Heart left ventricle (tissue), 16 donors: Measurements from ENCODE around the gene NPAS2. TPM values are rescaled to one million over a fixed set of nuclear protein-coding genes. Genes with fewer than 3 reads are reported as not detected.

Experiments used
- ATAC-seq, 4 donors: fragments of 200-7000 bp; cut with Tn5 transposase; one replicate each; pipeline ENCODE4 v1.9.1; 2020 to 2022; ENCODE audit warnings: moderate library complexity in 4 of 4, mild to moderate bottlenecking in 3 of 4, moderate number of reproducible peaks in 1 of 4
- DNase-seq, 5 donors: peaks; one replicate each; pipeline ENCODE4 v3.0.0-alpha.2; 2020
- H3K27ac ChIP-seq, 12 donors: fragments of 200-600 bp; sonication (generic) in 4 of 12; one replicate each; pipeline versions ENCODE4 v1.5.0 to v1.8.0; 2016 to 2022; ENCODE audit warnings: mild to moderate bottlenecking in 2 of 12
- H3K27me3 ChIP-seq, 9 donors: fragments of 200-600 bp; sonication (generic) in 2 of 9; one replicate each; pipeline versions ENCODE4 v1.5.1 to v1.8.0; 2016 to 2022; ENCODE audit warnings: mild to moderate bottlenecking in 3 of 9
- H3K36me3 ChIP-seq, 9 donors: fragments of 200-600 bp; sonication (generic) in 2 of 9; one replicate each; pipeline versions ENCODE4 v1.5.0 to v1.8.0; 2018 to 2022; ENCODE audit warnings: mild to moderate bottlenecking in 2 of 9
- H3K4me1 ChIP-seq, 12 donors: fragments of 200-600 bp; sonication (generic) in 4 of 12; one replicate each; pipeline versions ENCODE4 v1.5.0 to v1.8.0; 2016 to 2022; ENCODE audit warnings: mild to moderate bottlenecking in 3 of 12
- H3K4me3 ChIP-seq, 12 donors: fragments of 200-600 bp; sonication (generic) in 4 of 12; one replicate each; pipeline versions ENCODE4 v1.5.0 to v1.8.0; 2017 to 2022; ENCODE audit warnings: mild to moderate bottlenecking in 9 of 12, moderate library complexity in 4 of 12
- H3K9me3 ChIP-seq, 12 donors: fragments of 200-600 bp; sonication (generic) in 4 of 12; one replicate each; pipeline versions ENCODE4 v1.5.0 to v1.8.0; 2016 to 2022; ENCODE audit warnings: mild to moderate bottlenecking in 1 of 12
- POLR2A ChIP-seq, 2 donors: fragments of 450-650 bp; IDR thresholded peaks; one replicate each; pipeline ENCODE4 v1.6.1; 2017; ENCODE audit warnings: antibody characterized with exemption in 2 of 2, mild to moderate bottlenecking in 2 of 2, moderate library complexity in 2 of 2
- WGBS, 4 donors: extraction: QIAGEN DNeasy Blood & Tissue Kit in 2 of 4; methylation state at CpG; one replicate each; pipeline versions ENCODE4 v1.1.5 to v1.1.7; 2013 to 2018; 5-methylcytosine and 5-hydroxymethylcytosine counted together
- intact Hi-C, 10 donors: fragments of 100-400 bp; cut with DNase I; formaldehyde crosslinking; loops; one replicate each; pipeline versions ENCODE4 v1.11.1 to v1.14.2; 2022
- polyA plus RNA-seq, 2 donors: library from polyadenylated mRNA; stranded (reverse); fragments of 200-250 nt; gene quantifications; one replicate each; pipeline ENCODE4 v1.2.3, GENCODE V29; 2013
- total RNA-seq, 9 donors: library from RNA; depleted of rRNA in 2 of 9; stranded (reverse); fragments of >200 nt in 2 of 9; fragmentation: NEBNext Ultra II Directional in 3 of 9; extraction: Animal tissue kit (Norgen Biotek cat#: 25700) in 3 of 9; gene quantifications; one replicate each; pipeline versions ENCODE4 v1.1.0 to v1.2.4, GENCODE V29; 2016 to 2023
- TF ChIP-seq, protein P1 (sequence below), 12 donors: fragments of 200-600 bp; sonication (generic) in 4 of 12; IDR thresholded peaks; one replicate each; pipeline versions ENCODE4 v1.5.0 to v1.8.0; 2018 to 2022; ENCODE audit warnings: antibody characterized with exemption in 12 of 12, mild to moderate bottlenecking in 5 of 12
- donor health status: ischemic (EF 13 %, LVEDD 7.1; RV severe dilation, severe dysfunction).
- donor health status: healthy with polysubstance abuse.
- donor health status: DM: no; HTN: yes; CAD: no.
- donor health status: DM: no; HTN: no; CAD: no.
- donor health status: ischemic (EF 25% LVEDD 6.9; RV normal size, moderate dysfunction).
- donor health status: ischemic (EF 25% LVEDD 5.7; RV mildly dilated, moderate dysfunction).
- donor health status: healthy.
- donor health status: DM: yes; HTN: yes; CAD: no.
- donor health status: ischemic (EF 35%, LVEDD 5.7; RV mildly dilated, moderate dysfunction).
- donor health status: nonischemic (EF 11% LVEDD 7.7; RV severe dilation, severe dysfunction).
- donor health status: DM: yes; HTN: yes; CAD: no.
- donor health status: PGD.
- donor health status: ischemic (EF 29% LVEDD 5.4; RV normal size, mild dysfunction).
- donor health status: nonischemic (EF 23%, LVEDD 6.1; RV moderate dilation, normal function).

Gene NPAS2
- total and polyA plus RNA-seq, 11 donors: 28.2 to 144 (median 43.3) TPM

DNA sequence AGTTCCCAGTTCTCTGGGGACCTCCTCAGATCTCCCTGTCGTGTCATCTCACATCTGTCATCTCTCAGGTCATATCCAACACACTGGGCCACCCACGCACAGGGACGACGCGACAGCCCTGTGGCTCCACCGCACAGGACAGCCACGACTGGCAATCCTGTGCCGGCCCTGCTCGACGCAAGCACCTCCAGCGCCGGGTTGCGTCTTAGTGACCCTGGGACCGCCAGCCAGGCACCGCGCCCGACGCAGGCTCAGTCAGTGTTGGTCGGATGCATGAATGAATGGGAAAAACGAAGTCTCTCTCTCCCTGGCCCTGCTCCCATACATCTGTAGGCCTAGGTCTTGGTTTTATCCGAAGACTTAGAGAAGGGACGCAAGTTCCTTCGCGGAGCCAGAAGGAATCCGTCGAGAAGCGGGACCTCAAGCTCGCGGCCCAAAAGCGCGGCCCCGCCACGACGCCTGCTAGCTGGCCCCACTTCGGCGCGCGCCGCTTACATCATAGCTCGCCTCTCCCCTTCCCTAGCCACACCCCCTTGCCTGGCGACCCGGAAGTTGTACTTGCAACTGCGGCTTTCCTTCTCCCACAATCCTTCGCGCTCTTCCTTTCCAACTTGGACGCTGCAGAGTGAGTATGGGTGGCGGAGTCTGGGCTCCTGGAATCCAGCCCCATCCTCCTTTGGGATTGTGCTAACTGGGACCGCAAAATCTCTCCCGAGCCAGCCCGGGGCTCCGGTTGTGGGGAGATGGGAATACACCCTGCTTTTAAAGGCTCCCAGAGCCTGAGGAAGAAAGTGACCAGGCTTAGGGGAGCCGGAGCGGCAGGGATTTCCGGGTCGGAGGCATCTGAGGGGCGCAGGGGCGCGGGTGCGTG lies 182.0 kb downstream of the NPAS2 start, which contains the start of gene RPL31:
RPL31 (plus strand) TSS at position 599 of the 871 bp plus-strand sequence. CDS start 413 bp downstream, outside the sequence.
- ATAC-seq (peak; percentile 95 to 99 (median 96)), DNase-seq (peak; percentile 98 to 99 (median 98))
- peak within 1 kb of the TSS; percentile 65 to 94 (median 84) for H3K27ac ChIP-seq
- peaks cover 0 to 45% (median 35%) of the 10 kb centered on the region in 9 donors for H3K36me3 ChIP-seq
- WGBS, 4 donors: 3 to 5% (median 4%) methylated on average over 56 to 59 of the region's 59 CpGs
- intact Hi-C loops: no loop called here
- no peaks in the 10 kb centered on the region for H3K27me3 ChIP-seq
- TF ChIP-seq, protein P1, sequence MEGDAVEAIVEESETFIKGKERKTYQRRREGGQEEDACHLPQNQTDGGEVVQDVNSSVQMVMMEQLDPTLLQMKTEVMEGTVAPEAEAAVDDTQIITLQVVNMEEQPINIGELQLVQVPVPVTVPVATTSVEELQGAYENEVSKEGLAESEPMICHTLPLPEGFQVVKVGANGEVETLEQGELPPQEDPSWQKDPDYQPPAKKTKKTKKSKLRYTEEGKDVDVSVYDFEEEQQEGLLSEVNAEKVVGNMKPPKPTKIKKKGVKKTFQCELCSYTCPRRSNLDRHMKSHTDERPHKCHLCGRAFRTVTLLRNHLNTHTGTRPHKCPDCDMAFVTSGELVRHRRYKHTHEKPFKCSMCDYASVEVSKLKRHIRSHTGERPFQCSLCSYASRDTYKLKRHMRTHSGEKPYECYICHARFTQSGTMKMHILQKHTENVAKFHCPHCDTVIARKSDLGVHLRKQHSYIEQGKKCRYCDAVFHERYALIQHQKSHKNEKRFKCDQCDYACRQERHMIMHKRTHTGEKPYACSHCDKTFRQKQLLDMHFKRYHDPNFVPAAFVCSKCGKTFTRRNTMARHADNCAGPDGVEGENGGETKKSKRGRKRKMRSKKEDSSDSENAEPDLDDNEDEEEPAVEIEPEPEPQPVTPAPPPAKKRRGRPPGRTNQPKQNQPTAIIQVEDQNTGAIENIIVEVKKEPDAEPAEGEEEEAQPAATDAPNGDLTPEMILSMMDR (IDR thresholded peaks at IDR 0.05): peak in 1 of 12 donors; percentile 8
- peak in 1 of 2 donors; percentile 80 for TF ChIP-seq POLR2A (IDR thresholded peaks at IDR 0.05)
- H3K4me1 ChIP-seq: peaks cover 4 to 31% (median 17%) of the 10 kb centered on the region in 12 donors
- peak within 1 kb of the TSS; percentile 54 to 99 (median 78) for H3K4me3 ChIP-seq
- no peaks in the 10 kb centered on the region for H3K9me3 ChIP-seq

GRCh38 chr2:101002562-101003277 lies 182.8 kb downstream of the NPAS2 start:
- Histone ChIP-seq H3K4me1 (peaks cover 4 to 31% (median 17%) of the 10 kb centered on the region in 12 donors), H3K4me3 (peak overlapping the region; percentile 54 to 99 (median 78)), H3K27me3 (no peaks in the 10 kb centered on the region), H3K36me3 (peaks cover 0 to 47% (median 43%) of the 10 kb centered on the region in 9 donors), H3K27ac (peak overlapping the region; percentile 65 to 94 (median 84)), H3K9me3 (no peaks in the 10 kb centered on the region)
- ATAC-seq (peak in 1 of 4 donors; percentile 6), DNase-seq (no peak)
- no peak for TF ChIP-seq POLR2A (IDR thresholded peaks at IDR 0.05)
- TF ChIP-seq, protein P1 (IDR thresholded peaks at IDR 0.05): no peak
- intact Hi-C loops: no loop called here
- WGBS, 4 donors: 1 to 3% (median 2%) methylated on average over 26 of the region's 26 CpGs

DNA sequence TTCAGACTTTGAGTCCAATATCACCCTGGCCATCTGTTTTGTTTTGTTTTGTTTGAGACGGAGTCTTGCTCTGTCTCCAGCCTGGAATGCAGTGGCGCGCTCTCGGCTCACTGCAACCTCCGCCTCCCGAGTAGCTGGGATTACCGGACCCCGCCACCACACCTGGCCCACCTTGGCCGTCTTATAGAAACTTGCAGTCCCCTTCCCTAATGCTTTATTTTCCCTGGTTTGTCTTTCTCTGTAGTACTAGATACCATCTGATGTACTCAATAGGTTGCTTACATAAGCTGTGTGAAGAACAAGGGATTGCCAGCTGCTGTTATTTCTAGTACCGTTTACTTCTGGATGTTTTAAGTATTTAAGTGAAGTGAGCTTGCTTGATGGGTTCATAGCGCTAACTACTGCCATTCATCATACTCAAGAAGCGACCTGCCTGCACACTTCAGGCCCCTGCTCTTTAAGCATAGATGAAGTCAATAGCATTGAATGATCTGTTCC lies 183.4 kb downstream of the NPAS2 start:
- Histone ChIP-seq H3K36me3 (peaks cover 0 to 53% (median 49%) of the 10 kb centered on the region in 9 donors), H3K27ac (peak overlapping the region in 9 of 12 donors; percentile 0 to 93 (median 86)), H3K9me3 (no peaks in the 10 kb centered on the region), H3K4me3 (peak overlapping the region in 11 of 12 donors; percentile 54 to 99 (median 75)), H3K27me3 (no peaks in the 10 kb centered on the region), H3K4me1 (peaks cover 4 to 31% (median 17%) of the 10 kb centered on the region in 12 donors)
- ATAC-seq: no peak
- no peak for DNase-seq
- intact Hi-C loops: no loop called here
- no peak for TF ChIP-seq POLR2A (IDR thresholded peaks at IDR 0.05)
- TF ChIP-seq, protein P1 (IDR thresholded peaks at IDR 0.05): no peak
- 37 to 45% (median 40%) methylated on average over 12 of the region's 12 CpGs for WGBS, 4 donors
